ENCODE results near the gene SAMHD1. TPM values are rescaled to one million over a fixed set of nuclear protein-coding genes. Genes with fewer than 3 reads are reported as not detected.

SAMHD1 gene
- total and polyA plus RNA-seq, 2 of the 8 experiments (the other 6 are each of a cell fraction or from before 2014, with no cell fraction given) = 22.0 to 37.1 TPM

GRCh38 chr20:36888880-36889516, 62.5 kb downstream of the SAMHD1 start (continued):
- TF ChIP-seq, protein P1, sequence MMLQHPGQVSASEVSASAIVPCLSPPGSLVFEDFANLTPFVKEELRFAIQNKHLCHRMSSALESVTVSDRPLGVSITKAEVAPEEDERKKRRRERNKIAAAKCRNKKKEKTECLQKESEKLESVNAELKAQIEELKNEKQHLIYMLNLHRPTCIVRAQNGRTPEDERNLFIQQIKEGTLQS (IDR thresholded peaks at IDR 0.05; ENCODE audit: insufficient read depth, low read depth, low read length) = no peak
- TF ChIP-seq JUN (IDR thresholded peaks at IDR 0.05; ENCODE audit: low read depth, low read length) (no peak), FOSL1 (IDR thresholded peaks at IDR 0.05; ENCODE audit: insufficient read depth, low read depth, low read length) (no peak), SP4 (IDR thresholded peaks at IDR 0.05; ENCODE audit: low read length) (no peak), CBX8 (IDR thresholded peaks at IDR 0.05; ENCODE audit: borderline replicate concordance, low read depth, low read length) (no peak)
- TF ChIP-seq, protein P2, sequence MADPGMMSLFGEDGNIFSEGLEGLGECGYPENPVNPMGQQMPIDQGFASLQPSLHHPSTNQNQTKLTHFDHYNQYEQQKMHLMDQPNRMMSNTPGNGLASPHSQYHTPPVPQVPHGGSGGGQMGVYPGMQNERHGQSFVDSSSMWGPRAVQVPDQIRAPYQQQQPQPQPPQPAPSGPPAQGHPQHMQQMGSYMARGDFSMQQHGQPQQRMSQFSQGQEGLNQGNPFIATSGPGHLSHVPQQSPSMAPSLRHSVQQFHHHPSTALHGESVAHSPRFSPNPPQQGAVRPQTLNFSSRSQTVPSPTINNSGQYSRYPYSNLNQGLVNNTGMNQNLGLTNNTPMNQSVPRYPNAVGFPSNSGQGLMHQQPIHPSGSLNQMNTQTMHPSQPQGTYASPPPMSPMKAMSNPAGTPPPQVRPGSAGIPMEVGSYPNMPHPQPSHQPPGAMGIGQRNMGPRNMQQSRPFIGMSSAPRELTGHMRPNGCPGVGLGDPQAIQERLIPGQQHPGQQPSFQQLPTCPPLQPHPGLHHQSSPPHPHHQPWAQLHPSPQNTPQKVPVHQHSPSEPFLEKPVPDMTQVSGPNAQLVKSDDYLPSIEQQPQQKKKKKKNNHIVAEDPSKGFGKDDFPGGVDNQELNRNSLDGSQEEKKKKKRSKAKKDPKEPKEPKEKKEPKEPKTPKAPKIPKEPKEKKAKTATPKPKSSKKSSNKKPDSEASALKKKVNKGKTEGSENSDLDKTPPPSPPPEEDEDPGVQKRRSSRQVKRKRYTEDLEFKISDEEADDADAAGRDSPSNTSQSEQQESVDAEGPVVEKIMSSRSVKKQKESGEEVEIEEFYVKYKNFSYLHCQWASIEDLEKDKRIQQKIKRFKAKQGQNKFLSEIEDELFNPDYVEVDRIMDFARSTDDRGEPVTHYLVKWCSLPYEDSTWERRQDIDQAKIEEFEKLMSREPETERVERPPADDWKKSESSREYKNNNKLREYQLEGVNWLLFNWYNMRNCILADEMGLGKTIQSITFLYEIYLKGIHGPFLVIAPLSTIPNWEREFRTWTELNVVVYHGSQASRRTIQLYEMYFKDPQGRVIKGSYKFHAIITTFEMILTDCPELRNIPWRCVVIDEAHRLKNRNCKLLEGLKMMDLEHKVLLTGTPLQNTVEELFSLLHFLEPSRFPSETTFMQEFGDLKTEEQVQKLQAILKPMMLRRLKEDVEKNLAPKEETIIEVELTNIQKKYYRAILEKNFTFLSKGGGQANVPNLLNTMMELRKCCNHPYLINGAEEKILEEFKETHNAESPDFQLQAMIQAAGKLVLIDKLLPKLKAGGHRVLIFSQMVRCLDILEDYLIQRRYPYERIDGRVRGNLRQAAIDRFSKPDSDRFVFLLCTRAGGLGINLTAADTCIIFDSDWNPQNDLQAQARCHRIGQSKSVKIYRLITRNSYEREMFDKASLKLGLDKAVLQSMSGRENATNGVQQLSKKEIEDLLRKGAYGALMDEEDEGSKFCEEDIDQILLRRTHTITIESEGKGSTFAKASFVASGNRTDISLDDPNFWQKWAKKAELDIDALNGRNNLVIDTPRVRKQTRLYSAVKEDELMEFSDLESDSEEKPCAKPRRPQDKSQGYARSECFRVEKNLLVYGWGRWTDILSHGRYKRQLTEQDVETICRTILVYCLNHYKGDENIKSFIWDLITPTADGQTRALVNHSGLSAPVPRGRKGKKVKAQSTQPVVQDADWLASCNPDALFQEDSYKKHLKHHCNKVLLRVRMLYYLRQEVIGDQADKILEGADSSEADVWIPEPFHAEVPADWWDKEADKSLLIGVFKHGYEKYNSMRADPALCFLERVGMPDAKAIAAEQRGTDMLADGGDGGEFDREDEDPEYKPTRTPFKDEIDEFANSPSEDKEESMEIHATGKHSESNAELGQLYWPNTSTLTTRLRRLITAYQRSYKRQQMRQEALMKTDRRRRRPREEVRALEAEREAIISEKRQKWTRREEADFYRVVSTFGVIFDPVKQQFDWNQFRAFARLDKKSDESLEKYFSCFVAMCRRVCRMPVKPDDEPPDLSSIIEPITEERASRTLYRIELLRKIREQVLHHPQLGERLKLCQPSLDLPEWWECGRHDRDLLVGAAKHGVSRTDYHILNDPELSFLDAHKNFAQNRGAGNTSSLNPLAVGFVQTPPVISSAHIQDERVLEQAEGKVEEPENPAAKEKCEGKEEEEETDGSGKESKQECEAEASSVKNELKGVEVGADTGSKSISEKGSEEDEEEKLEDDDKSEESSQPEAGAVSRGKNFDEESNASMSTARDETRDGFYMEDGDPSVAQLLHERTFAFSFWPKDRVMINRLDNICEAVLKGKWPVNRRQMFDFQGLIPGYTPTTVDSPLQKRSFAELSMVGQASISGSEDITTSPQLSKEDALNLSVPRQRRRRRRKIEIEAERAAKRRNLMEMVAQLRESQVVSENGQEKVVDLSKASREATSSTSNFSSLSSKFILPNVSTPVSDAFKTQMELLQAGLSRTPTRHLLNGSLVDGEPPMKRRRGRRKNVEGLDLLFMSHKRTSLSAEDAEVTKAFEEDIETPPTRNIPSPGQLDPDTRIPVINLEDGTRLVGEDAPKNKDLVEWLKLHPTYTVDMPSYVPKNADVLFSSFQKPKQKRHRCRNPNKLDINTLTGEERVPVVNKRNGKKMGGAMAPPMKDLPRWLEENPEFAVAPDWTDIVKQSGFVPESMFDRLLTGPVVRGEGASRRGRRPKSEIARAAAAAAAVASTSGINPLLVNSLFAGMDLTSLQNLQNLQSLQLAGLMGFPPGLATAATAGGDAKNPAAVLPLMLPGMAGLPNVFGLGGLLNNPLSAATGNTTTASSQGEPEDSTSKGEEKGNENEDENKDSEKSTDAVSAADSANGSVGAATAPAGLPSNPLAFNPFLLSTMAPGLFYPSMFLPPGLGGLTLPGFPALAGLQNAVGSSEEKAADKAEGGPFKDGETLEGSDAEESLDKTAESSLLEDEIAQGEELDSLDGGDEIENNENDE (IDR thresholded peaks at IDR 0.05; ENCODE audit: insufficient replicate concordance, low read length) = no peak
